WTC11 (cell line): Measurements from ENCODE around the gene SLC25A41. TPM values are rescaled to one million over a fixed set of nuclear protein-coding genes. Genes with fewer than 3 reads are reported as not detected.

Source experiments
- ATAC-seq: fragments of 200-7000 bp; cut with Tn5 transposase; 2 replicates; pipeline ENCODE4 v1.10.0; 2021; ENCODE audit warnings: mild to moderate bottlenecking, moderate library complexity
- CTCF ChIA-PET: fragments of 300-600 bp; sonication (Branson Sonifier 250); formaldehyde crosslinking; loops from one replicate; lab custom pipeline; 2021; ENCODE audit warnings: antibody characterized with exemption; lab: Charles Lee
- POLR2A ChIA-PET: fragments of 350-600 bp; sonication (Branson Sonifier 250); formaldehyde crosslinking; loops from one replicate; lab custom pipeline; 2021; ENCODE audit warnings: antibody characterized with exemption; lab: Charles Lee
- DNase-seq: peaks from one replicate; pipeline ENCODE4 v3.0.0; 2021; ENCODE audit warnings: low spot score
- H3K27ac Mint-ChIP-seq: 2 replicates; pipeline ENCODE4 v1.8.0; 2021; ENCODE audit warnings: mixed read lengths
- H3K27me3 Mint-ChIP-seq: 2 replicates; pipeline ENCODE4 v1.8.0; 2021; ENCODE audit warnings: low read depth, mild to moderate bottlenecking, moderate library complexity, mixed read lengths
- H3K36me3 Mint-ChIP-seq: 2 replicates; pipeline ENCODE4 v1.8.0; 2021; ENCODE audit warnings: mixed read lengths
- H3K4me1 Mint-ChIP-seq: 2 replicates; pipeline ENCODE4 v1.8.0; 2022; ENCODE audit warnings: mixed read lengths
- H3K4me3 Mint-ChIP-seq: 2 replicates; pipeline ENCODE4 v1.8.0; 2021; ENCODE audit warnings: mild to moderate bottlenecking, moderate library complexity, mixed read lengths
- H3K9me3 Mint-ChIP-seq: 2 replicates; pipeline ENCODE4 v1.8.0; 2021; ENCODE audit warnings: mixed read lengths
- CBFB ChIP-seq: sonication (generic); formaldehyde crosslinking; IDR thresholded peaks from 2 replicates; pipeline ENCODE4 v1.8.1; 2022; ENCODE audit warnings: mild to moderate bottlenecking, low read depth, missing genetic modification reagents
- CREB1 ChIP-seq: sonication (generic); formaldehyde crosslinking; IDR thresholded peaks from 2 replicates; pipeline ENCODE4 v1.8.0; 2023; ENCODE audit warnings: mild to moderate bottlenecking, missing genetic modification reagents
- ETV6 ChIP-seq: sonication (generic); formaldehyde crosslinking; IDR thresholded peaks from 2 replicates; pipeline ENCODE4 v1.8.1; 2022; ENCODE audit warnings: mild to moderate bottlenecking, missing genetic modification reagents
- NR1H2 ChIP-seq: sonication (generic); formaldehyde crosslinking; IDR thresholded peaks from 2 replicates; pipeline ENCODE4 v1.9.0; 2021; ENCODE audit warnings: mild to moderate bottlenecking, moderate library complexity, missing genetic modification reagents
- OVOL2 ChIP-seq: fragments of 250-450 bp; sonication (Bioruptor Pico); IDR thresholded peaks from 2 replicates; pipeline ENCODE4 v1.9.0; 2021; ENCODE audit warnings: mild to moderate bottlenecking, borderline replicate concordance
- SMAD3 ChIP-seq: sonication (generic); formaldehyde crosslinking; IDR thresholded peaks from 2 replicates; pipeline ENCODE4 v1.8.0; 2022; ENCODE audit warnings: missing genetic modification reagents, mild to moderate bottlenecking, borderline replicate concordance
- TEAD4 ChIP-seq: sonication (generic); formaldehyde crosslinking; IDR thresholded peaks from 2 replicates; pipeline ENCODE4 v1.8.0; 2022; ENCODE audit warnings: mild to moderate bottlenecking, missing genetic modification reagents
- USF2 ChIP-seq: sonication (generic); formaldehyde crosslinking; IDR thresholded peaks from 2 replicates; pipeline ENCODE4 v1.8.1; 2023; ENCODE audit warnings: mild to moderate bottlenecking, missing genetic modification reagents, moderate library complexity
- ZBTB21 ChIP-seq: sonication (generic); formaldehyde crosslinking; IDR thresholded peaks from 2 replicates; pipeline ENCODE4 v1.8.1; 2023; ENCODE audit warnings: mild to moderate bottlenecking, missing genetic modification reagents, borderline replicate concordance
- ZNF396 ChIP-seq: fragments of 250-450 bp; sonication (Bioruptor Pico); IDR thresholded peaks from 2 replicates; pipeline ENCODE4 v1.8.0; 2021; ENCODE audit warnings: mild to moderate bottlenecking, moderate library complexity, borderline replicate concordance
- ZNF423 ChIP-seq: fragments of 250-450 bp; sonication (Bioruptor Pico); IDR thresholded peaks from 2 replicates; pipeline ENCODE4 v2.1.2; 2022; ENCODE audit warnings: mild to moderate bottlenecking, moderate library complexity
- ZNF532 ChIP-seq: fragments of 250-450 bp; sonication (Bioruptor Pico); IDR thresholded peaks from 2 replicates; pipeline ENCODE4 v1.9.0; 2021; ENCODE audit warnings: mild to moderate bottlenecking, borderline replicate concordance
- total RNA-seq: library from RNA; stranded (reverse); gene quantifications from 3 replicates; pipeline ENCODE4 v1.2.3, GENCODE V29; 2021
- TF ChIP-seq, protein P1 (sequence below): sonication (generic); formaldehyde crosslinking; IDR thresholded peaks from 2 replicates; pipeline ENCODE4 v1.8.1; 2022; ENCODE audit warnings: mild to moderate bottlenecking, moderate library complexity, missing genetic modification reagents

Gene SLC25A41
- total RNA-seq, 1 experiment from 2014 or later = 0.35 TPM

DNA sequence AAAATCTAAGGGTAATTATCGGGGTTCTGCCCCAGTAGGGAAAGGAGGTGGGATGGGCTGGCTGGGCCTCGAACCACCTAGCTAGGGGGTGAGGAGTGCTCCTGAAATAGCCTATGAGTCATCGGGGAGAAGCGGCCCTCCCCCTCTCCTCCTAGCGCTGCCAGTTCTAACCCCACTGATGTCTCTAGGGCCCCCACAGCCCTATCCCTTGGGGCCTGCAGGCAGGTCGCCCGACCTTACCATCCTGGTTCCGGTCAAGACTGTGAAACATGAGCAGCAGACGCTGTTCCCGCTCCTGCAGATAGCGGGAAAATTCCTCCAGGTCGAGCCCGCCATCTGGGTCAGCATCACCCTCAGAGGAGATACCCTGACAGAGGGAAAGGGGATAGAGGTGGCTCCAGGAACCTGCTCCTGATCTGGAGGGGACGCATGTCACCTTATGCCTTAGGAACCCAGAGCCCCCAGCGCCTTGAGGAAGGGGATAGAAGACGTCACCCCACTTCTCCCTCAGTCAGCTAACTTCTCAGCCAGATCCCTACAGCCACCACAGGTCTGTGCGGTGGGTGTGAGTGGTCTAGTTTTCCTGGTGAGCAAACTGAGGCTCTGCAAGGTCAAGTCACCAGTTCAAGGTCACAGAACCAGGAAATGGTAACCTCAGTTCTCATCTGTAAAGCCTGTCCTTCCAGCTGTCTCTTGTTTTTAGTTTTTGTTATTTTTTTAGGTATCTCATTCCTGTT is 24.6 kb upstream of the SLC25A41 start:
- no peak for DNase-seq
- Mint-ChIP-seq H3K4me1 (peaks cover 11% of the 10 kb centered on the region), H3K27ac (no peak overlapping the region), H3K9me3 (peaks cover 13% of the 10 kb centered on the region), H3K27me3 (peaks cover 12% of the 10 kb centered on the region), H3K36me3 (peaks cover 31% of the 10 kb centered on the region), H3K4me3 (peak overlapping the region; percentile 89)
- TF ChIP-seq ZNF423 (CRISPR knock-in tag) = no peak
- TF ChIP-seq USF2 (CRISPR knock-in tag) = no peak
- TF ChIP-seq ETV6 = no peak
- TF ChIP-seq CREB1 (CRISPR knock-in tag) = no peak
- TF ChIP-seq ZNF532 (CRISPR knock-in tag) = no peak
- TF ChIP-seq ZNF396 (CRISPR knock-in tag) = no peak
- no peak for TF ChIP-seq CBFB (CRISPR knock-in tag)
- no peak for TF ChIP-seq TEAD4 (CRISPR knock-in tag)
- TF ChIP-seq SMAD3 (CRISPR knock-in tag) = no peak
- POLR2A ChIA-PET = interaction anchor here (1.6 kb wide), 1 partner anchor 18 kb away, joined by 7 read pairs; no protein-coding TSS in a partner anchor
- no peak for ATAC-seq
- CTCF ChIA-PET = interaction anchor here (1.9 kb wide), 1 partner anchor 33 kb away, joined by 4 read pairs; the partner anchor contains the start of gene KHSRP

- Mint-ChIP-seq H3K4me3 (no peak overlapping the region), H3K27ac (no peak overlapping the region), H3K9me3 (peaks cover 13% of the 10 kb centered on the region), H3K36me3 (peaks cover 40% of the 10 kb centered on the region), H3K27me3 (no peaks in the 10 kb centered on the region), H3K4me1 (peaks cover 11% of the 10 kb centered on the region)
- DNase-seq = no peak
- ChIA-PET CTCF (no interaction called here), POLR2A (interaction anchor here (0.6 kb wide), 1 partner anchor 717 kb away, joined by 3 read pairs; no protein-coding TSS in a partner anchor)
- TF ChIP-seq ZBTB21 (CRISPR knock-in tag) = no peak
- TF ChIP-seq NR1H2 = no peak
- ATAC-seq = no peak
Observed at GRCh38 chr19:6455924-6456323, 22.4 kb upstream of the SLC25A41 start.

DNA sequence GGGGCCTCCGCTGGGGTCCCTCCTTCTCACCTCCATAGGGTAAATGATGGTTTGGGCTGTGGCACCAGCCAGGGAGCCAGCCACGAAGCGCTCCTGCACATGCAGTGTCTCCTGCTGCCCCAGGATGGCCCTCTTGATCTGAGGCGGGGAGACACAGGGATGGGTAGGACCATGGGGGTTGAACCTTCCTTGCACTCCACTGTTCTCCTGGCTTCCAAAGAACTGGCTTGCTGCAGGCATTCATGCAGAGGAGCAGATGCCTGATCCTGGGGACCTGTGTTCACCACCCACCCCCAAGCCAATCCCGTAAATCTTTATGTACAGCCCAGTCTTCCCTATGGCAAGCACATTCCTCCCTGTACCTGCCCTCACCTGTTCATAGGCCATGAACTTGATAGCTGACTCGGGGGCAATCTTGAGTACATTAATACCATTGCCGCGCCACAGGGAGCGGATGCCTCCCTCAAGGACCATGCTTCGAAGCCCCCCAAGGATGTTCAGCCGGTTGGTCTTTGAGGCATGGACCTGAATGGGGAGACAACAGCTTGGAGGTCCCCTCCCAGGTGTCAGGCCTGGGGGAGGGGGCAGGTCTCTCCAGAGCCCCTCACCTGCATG is 20.5 kb upstream of the SLC25A41 start:
- no peak for TF ChIP-seq ETV6
- no peak for TF ChIP-seq OVOL2 (CRISPR knock-in tag)
- TF ChIP-seq, protein P1, sequence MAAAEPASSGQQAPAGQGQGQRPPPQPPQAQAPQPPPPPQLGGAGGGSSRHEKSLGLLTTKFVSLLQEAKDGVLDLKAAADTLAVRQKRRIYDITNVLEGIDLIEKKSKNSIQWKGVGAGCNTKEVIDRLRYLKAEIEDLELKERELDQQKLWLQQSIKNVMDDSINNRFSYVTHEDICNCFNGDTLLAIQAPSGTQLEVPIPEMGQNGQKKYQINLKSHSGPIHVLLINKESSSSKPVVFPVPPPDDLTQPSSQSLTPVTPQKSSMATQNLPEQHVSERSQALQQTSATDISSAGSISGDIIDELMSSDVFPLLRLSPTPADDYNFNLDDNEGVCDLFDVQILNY (CRISPR knock-in tag) = no peak
- TF ChIP-seq, all 79 proteins: peak for 0
- POLR2A ChIA-PET = no interaction called here
- no peak for DNase-seq
- Mint-ChIP-seq H3K9me3 (peaks cover 13% of the 10 kb centered on the region), H3K4me3 (no peak overlapping the region), H3K27ac (no peak overlapping the region), H3K4me1 (peaks cover 9% of the 10 kb centered on the region), H3K36me3 (peaks cover 44% of the 10 kb centered on the region), H3K27me3 (no peaks in the 10 kb centered on the region)
- ATAC-seq = no peak
- CTCF ChIA-PET = no interaction called here
